GDM1 (cell line): ENCODE measurements around the gene NPSR1.
"Not testable (repeated sequence)": the region's sequence is repeated elsewhere in the genome, so short reads cannot be mapped to it uniquely, and the experiment has no call there.

Experiments
- DNase-seq: peaks from one replicate; lab custom pipeline; 2025; lab: John Stamatoyannopoulos, UW

The NPSR1 gene, protein sequence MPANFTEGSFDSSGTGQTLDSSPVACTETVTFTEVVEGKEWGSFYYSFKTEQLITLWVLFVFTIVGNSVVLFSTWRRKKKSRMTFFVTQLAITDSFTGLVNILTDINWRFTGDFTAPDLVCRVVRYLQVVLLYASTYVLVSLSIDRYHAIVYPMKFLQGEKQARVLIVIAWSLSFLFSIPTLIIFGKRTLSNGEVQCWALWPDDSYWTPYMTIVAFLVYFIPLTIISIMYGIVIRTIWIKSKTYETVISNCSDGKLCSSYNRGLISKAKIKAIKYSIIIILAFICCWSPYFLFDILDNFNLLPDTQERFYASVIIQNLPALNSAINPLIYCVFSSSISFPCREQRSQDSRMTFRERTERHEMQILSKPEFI

DNA sequence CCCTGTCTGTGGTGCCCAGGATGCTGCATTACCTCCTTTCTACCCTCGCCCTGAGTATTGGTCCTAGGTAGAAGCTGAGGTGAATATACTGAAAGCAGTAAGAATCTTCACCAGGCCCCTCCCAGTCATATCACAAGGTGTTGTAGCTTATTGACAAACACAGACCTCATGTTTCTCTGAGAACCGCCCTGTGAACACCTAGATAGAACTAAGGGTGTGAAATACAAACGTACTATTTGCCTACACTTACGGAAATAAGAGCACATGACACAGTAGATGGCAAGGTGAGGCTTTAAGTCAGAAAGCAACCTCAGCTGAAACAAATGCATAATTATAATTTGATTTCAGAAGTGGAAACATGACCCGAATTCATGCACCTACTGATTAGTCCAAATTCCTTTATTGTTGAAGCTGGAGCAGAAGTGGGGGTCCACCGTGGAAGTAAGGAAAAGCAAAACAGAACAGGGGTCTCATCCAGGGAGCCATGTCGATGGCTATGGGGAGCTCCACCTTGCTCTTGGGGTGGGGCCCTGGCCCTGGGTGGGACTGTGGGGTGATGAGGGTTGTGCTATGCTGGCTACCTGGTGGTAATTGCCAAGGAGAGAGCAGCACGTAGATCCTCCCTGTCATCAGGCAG, at the start of gene NPSR1:
TSS of gene NPSR1 (plus strand) at position 587 of the 637 bp plus-strand sequence. CDS start 195 bp downstream, outside the sequence.
- DNase-seq: no peak

DNA sequence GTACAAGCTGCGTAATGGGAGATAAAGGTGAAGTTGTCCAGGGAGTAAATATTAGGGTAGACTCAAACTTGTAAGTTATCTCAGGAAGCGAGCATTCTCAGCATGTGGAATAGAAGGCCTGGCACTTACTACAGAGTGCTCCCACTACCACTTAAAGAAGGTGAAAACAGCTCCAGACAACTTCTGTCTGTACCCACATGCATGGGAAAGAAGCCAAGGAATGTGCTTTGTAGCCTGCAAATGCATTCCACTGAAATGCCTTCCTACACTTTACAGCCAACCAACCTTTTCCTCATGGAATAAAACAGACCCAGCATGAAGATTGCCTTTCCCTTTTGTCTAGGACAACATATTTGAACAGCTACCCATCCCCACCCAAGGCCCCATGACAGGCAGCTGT, 45.4 kb upstream of the NPSR1 start:
- no peak for DNase-seq

DNA sequence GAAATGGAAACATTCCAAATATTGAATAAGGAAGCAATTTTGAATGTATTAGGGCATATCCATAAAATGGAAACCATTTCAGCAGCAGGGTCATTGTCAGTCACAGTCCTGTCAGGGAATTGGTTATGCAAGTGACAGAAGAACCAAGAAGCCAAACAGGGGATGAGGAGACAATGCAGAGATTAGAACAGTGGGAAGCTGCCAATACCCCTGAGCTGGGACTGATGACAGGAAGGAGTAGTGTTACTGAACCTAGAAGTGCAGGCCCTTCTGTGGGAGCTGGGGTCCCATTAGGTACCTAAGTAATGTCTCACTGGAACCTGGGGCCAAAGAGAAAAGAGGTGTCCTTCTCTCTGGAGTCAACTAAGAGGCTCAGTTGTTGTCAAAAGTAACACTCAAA, 37.6 kb upstream of the NPSR1 start:
- DNase-seq: no peak

DNA sequence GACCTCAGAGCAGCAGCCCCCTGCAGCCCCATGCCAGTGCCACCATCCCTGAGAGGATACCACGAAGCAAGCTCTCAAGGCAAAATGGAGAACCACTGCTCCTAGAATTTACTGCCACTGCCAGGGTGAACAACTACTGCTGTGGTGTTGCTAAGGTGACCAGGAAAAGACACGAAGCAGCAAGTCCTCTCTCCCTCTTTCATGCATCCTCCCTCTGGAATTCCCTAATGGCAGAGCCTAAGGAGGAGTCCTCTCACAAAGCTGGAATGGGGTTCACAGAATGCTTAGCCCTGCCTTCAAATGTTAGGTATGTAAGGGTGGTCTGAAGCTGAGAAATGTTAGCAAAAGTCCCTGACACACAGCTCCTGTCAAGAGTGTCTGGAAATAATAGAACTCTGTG, 35.8 kb upstream of the NPSR1 start:
- no peak for DNase-seq

DNA sequence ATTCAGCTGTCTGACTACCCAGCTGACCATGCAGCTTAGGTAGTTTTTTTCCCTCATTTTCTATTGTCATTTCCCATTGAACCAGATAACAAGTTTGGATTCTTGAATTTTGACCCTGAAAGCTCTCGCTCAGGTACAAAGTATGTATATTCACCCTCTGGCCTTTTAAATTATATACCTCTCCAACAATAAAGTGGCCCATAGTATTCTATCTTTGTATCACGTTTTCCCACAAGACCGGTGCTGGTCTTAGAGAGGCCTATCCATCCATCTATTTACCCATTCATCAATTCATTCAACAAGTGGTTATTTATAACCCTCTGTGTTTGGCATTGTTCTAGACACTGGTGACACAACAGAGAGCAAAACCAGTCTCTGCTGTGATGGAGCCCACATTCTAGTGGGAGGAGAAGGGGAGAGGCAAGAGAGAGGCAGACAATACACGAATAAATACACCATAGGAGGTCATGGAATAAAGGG, 35.2 kb upstream of the NPSR1 start:
- no peak for DNase-seq

DNA sequence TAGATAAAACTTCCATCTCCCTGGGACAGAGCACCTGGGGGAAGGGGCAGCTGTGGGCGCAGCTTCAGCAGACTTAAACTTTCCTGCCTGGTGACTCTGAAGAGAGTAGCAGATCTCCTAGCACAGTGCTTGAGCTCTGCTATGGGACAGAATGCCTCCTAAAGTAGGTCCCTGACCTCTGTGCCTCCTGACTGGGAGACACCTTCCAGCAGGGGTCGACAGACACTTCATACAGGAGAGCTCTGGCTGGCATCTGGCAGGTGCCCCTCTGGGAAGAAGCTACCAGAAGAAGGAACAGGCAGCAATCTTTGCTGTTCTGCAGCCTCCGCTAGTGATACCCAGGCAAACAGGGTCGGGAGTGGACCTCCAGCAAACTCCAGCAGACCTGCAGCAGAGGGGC, 29.4 kb upstream of the NPSR1 start:
- DNase-seq: not testable (repeated sequence)

DNA sequence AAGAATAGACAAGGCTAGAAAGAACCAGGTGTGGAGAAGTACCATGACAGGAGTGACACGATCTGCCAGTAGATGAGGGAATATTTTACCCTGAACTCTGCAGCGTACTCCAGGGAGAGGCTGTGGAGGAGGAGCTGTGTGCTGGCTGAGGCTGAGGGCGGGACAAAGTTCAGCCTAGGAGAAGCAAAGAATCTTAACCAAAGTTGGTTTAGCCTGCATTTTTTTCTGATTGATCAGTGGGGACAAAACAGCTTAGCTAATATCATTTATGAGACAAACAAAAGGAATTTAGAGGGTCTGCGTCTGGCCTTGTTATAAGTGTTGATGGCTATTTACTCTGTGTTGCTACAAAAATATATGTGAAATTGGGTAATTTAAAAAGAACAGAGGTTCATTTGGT, 5.2 kb upstream of the NPSR1 start:
- no peak for DNase-seq

DNA sequence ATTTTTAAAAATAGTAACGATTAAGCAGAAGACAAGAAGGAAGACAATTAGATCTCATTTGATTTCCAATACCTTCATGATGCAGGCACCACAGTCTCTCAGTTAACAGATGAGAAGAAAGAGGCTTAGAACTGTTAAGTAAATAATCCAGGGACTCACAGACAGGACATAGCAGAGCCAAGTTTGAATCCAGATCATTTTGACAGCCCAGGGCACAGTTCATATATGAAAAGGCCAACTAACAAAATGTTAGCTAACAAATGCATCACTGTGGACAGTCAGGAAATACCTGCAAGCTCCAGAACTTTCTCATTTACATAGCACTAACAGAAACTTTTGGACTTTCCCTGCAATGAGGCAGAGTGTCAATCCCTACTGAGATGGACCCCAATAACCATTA, 4.2 kb upstream of the NPSR1 start:
- DNase-seq: no peak

DNA sequence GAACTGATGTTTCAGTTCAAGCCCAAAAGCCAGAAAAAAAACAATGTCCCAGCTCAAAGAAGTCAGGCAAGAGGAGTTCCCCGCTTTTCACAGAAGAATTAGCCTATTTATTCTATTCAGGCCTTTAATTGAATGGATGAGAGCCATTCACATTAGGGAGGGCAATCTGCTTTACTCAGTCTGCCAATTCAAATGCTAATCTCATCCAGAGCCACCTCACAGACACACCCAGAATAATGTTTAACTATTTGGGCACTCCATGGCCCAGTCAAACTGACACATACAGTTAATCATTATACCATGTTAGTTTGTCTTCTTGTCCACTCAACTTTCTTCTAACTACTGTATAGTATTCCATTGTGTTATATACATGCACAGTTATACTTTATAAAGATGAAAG, 2.6 kb upstream of the NPSR1 start:
- no peak for DNase-seq

DNA sequence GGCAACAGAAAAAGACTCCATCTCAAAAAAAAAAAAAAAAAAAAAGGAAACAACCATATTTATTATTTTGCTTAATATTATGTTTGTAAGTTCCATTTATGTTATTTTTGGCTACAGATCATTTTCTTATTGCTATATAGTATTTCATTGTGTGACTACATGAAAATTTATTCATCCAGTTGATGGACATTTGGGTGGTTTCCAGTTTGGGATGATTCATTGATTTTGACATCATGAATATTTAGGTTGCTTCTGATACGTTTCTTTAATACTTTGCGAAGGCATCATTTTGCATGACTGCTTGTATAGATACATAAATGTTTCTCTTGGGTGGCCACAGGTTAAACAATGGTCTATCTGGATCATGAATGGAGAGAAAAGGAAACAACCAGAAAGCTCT, 2.0 kb upstream of the NPSR1 start:
- DNase-seq: no peak

DNA sequence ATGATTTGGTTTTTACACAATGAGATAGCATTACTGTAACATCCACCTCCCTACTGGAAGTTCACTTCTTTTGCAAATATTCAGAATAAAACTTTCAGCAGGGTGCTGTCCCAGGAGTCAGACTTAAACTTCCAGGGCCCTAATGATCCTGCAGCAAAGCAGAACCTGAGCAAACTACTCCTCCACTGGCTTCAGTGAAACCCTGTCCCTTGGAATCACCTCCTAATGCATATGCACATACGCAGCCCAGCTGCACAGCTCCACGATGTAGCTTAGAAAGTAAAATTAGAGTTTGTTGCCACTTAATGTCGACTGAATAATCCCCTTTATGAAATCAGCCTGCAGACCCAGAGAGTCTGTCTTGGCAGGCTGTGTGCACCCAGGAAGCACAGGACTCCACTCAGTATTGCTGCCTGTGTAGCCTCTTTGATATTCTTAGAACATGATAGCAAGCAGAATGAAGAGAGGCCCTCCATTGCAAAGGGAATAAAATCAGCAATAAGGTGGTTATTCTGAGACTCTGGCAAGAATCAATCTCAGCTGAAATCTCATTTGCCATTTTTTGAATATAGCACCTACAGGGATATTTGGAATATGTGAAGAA, 1.6 kb downstream of the NPSR1 start:
- DNase-seq: no peak

DNA sequence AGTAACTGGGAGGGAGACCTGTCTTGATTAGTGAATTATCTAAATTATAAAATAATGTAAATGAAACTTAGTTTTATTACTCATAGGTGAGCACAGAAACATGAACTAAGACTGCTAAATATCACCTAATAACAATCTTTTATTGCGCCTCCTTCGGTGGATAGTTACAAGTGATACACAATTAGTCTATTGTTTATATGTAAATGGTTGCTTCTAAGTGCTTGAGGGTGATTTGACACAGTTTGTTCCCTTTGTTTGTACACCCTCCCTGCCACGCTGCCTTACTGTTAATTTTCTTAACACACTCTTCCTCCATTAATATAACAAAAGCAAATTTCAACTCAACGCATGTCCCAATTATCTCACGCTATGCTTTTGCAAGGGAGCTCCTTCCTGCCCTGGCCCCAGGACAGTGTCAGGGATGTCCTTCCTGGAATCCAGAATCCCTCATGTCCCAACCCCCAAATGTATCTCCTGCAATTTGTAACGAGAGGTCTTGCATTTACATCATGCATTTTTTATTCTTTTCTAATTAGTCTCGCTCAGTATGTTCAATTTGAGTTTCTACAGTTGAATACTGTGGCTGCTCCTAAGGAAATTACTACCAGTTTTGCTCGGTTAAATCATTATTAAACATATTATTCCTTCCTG, 4.2 kb downstream of the NPSR1 start:
- DNase-seq: no peak

DNA sequence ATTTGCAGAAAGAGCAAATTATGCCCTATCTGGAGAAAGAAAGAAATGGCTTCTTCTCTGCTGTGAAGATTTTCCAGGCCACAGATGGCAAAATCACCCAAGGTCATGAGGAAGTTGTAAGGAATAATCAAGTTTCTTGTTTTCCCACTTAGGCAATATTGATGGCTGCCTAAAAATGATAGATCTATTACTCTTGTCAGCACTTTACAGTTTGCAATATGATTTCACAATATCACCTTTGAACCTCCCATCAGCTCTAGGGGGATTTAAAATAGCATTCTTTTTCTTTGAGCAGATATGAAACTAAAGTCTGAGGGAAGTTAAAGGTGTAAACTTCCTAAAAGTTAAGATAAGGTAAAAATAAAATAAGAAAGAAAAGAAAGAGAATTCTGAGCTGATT, 6.7 kb downstream of the NPSR1 start:
- DNase-seq: no peak

DNA sequence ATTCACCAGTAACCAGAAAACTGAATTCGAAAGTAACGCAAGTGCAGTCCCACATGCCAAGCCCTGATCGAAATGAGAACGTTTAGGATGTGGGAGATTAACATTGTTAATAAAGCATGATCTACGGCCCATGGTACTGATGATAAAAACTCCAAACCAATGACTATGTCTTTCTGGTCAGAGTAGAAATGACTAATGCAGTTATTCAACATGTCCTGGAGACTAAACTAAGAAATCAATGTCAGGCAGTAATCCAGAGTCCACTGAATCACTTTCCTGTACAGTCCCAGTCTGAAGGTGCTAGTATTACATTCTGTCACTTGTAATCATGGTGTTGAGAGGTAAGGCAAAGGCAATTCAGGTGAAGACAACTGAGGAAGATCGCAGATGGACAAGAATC, 14.4 kb downstream of the NPSR1 start:
- DNase-seq: no peak

DNA sequence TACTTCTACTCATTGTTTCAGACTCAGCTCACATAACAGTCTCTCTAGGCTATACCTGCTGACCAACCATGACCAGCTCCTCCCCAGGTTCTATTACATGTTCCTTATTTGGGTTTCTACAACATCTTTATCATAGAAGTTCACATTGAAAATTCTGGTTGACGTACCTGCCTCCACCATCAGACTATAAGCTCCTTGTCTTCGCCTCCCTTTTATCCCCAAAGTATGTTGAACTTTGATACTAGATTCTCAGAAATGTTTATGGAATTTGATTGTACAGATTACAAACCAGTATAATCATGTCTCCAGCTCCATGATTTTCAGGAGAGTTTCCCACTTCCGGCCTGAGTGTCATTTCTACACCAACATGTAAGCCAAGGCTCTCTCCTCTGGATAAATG, 15.0 kb downstream of the NPSR1 start:
- DNase-seq: no peak

DNA sequence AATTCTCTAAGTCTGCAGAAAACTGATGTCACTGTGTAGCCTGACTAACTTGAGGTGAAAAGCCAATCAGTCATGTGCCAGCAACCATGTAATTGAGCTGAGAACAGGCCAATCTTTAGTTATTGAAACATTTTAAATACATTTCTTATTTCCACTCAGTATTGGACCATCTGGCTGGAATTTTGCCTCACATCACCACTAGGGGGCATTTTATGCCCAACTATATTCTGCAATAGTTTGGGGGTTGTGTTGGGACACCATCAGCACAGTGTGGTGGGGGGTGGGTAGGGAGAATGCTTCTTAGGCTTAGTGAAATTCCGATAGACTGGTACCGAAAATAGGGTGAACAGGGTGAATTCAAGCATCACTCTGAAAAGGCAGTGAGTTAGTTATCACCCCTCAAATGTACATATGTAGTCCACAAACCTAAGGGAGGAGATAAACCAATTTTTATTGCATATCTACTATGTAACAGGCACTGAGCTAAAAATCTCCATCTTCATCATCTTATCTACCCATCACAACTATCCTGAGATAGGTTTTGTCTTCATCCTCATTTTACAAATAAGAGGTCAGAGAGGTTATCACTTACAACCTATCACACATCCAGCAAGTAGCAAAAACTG, 17.8 kb downstream of the NPSR1 start:
- no peak for DNase-seq

DNA sequence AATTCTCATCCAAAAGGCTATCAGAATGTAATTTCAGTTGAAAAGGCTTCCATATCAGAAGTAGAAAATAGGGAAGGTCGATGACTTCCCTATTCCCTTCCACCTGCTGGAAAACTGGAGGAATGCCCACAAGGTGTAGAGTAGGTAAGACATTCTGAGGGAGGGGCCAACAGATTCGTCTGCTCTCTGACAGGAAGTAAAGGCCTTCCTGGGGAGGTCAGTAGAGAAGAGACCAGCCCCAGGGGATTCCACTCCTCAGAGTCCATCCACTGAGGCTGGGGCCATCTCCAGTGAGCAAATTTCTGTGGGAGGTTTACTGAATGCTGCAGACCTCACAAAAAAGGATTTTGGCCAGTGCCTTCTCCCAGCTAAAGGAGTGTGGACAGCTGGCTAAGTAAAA, 19.5 kb downstream of the NPSR1 start:
- DNase-seq: no peak

DNA sequence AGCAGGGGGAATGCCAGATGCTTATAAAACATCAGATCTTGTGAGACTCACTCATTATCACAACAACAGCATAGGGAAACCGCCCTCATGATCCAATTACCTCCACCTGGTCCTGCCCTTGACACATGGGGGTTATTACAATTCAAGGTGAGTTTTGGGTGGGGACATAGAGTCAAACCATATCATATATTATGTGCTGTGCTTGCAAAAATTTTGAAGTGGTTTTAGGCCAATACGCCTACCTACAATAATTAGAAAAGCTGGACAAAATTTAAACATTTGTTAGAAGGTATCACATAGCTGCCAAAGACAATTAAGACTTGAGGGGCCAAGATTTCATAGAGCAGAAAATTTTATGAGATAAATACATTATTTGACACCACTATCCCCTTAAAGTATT, 29.5 kb downstream of the NPSR1 start:
- DNase-seq: no peak

DNA sequence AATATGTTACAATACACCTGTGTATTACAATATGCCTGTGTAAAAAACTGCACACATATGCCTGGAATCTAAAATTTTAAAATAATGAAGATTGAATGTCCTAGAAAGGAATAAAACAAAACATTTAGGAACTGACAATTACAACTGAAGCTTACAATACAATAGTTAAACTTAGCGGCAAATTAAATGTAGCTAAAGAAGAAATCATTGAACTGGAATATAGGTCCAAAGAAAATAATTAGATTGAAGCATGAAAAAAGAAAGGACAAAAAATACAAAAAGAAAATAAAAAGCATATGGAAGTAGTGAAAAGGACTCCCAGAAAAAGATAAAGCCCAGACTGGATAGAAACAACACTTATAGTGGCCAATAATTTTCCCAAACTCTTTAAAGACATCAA, 38.4 kb downstream of the NPSR1 start:
- no peak for DNase-seq

DNA sequence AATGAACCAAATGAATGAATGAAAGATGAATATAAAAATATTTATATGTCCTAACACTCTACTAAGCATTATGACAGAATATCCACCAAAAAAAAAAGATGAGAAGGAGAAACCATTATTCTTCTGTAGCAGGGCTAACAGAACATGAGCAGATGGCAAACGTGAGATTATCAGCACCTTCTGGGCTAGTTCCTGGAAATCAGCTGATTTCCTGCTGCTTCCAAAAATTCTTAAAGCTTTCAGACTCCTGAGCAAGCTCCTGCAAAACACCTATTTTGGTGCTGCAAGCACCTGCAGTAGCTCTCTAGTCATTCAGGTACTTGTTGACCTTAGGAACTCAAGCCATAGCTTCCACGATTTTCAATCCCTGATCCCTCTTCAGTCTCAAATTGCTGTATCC, 51.8 kb downstream of the NPSR1 start:
- no peak for DNase-seq

DNA sequence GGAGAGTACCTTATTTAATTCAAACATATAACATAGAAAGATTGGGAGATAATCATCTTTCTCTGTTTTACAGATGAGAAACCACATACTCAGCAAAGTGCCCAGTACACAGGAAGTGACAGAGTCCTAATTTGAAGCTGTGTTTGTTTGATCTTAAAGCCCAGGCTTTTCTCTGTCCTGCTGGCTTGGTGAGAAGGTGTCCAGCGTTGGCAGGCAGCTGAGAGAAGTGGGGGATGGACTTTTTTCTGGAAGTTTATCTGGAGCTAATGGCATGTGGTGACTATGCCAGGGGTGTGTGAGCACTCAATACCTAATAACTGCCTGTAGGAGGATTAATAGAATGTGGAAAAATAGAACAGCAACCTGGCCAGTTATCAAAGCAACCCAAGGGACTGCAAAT, 60.8 kb downstream of the NPSR1 start:
- DNase-seq: no peak

DNA sequence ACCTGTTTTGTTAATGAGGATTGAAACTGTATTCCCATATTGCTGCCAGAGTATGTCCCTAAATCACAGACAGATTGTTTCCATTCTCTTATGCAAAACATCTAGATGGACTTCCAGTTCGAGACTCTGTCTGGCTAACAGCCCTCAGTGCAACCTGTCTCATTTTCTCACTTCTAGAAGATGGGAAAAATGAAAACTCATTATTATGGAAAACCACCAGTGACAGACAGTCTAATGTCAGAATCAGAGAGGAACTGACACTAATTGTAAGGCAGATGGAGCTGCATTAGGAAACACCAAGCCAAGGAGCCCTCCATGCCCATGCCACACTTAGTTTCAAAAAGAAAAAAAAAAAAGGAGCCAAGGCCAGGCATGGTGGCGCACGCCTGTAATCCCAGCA, 61.6 kb downstream of the NPSR1 start:
- DNase-seq: no peak
